NCI-H1436 (cell line): ENCODE data around the gene SLC25A21.
"Not testable (repeated sequence)": the region's sequence is repeated elsewhere in the genome, so short reads cannot be mapped to it uniquely, and the experiment has no call there.

ENCODE experiments used
- DNase-seq: peaks from one replicate; lab custom pipeline; 2025; lab: John Stamatoyannopoulos, UW

SLC25A21 gene

GRCh38 chr14:36820901-36821300 is 351.5 kb downstream of the SLC25A21 start:
- DNase-seq, result peak; percentile 13

- DNase-seq, result no peak
These were observed 352.2 kb downstream of the SLC25A21 start for GRCh38 chr14:36820111-36820709.

- no peak for DNase-seq
These were observed 353.5 kb downstream of the SLC25A21 start for GRCh38 chr14:36818794-36819384.

- no peak for DNase-seq
These were observed 354.2 kb downstream of the SLC25A21 start for GRCh38 chr14:36818246-36818645.

GRCh38 chr14:36817071-36817930 is 355.1 kb downstream of the SLC25A21 start:
- no peak for DNase-seq

- DNase-seq, result no peak
These were observed 355.9 kb downstream of the SLC25A21 start for GRCh38 chr14:36816481-36816880.

GRCh38 chr14:36814783-36815182 is 357.6 kb downstream of the SLC25A21 start:
- DNase-seq, result not testable (repeated sequence)

- no peak for DNase-seq
These were observed 362.2 kb downstream of the SLC25A21 start for GRCh38 chr14:36810209-36810608.

GRCh38 chr14:36807727-36808126 is 364.7 kb downstream of the SLC25A21 start:
- DNase-seq, result peak; percentile 78

GRCh38 chr14:36805131-36805559 is 367.3 kb downstream of the SLC25A21 start:
- DNase-seq, result no peak

GRCh38 chr14:36797634-36798033 is 374.8 kb downstream of the SLC25A21 start:
- DNase-seq, result no peak

GRCh38 chr14:36791402-36791801 is 381.0 kb downstream of the SLC25A21 start:
- no peak for DNase-seq

- peak; percentile 69 for DNase-seq
These were observed 386.9 kb downstream of the SLC25A21 start for GRCh38 chr14:36785511-36785910.

GRCh38 chr14:36784541-36784940 is 387.9 kb downstream of the SLC25A21 start:
- DNase-seq, result no peak

- DNase-seq, result no peak
These were observed 390.5 kb downstream of the SLC25A21 start for GRCh38 chr14:36781897-36782296.

- DNase-seq, result no peak
These were observed 398.8 kb downstream of the SLC25A21 start for GRCh38 chr14:36773558-36773957.

GRCh38 chr14:36773136-36773540 is 399.3 kb downstream of the SLC25A21 start:
- DNase-seq, result peak; percentile 41

- DNase-seq, result peak; percentile 76
These were observed 401.3 kb downstream of the SLC25A21 start for GRCh38 chr14:36771028-36771640.

GRCh38 chr14:36768638-36769337 is 403.6 kb downstream of the SLC25A21 start:
- no peak for DNase-seq

GRCh38 chr14:36767603-36768281 is 404.7 kb downstream of the SLC25A21 start:
- peak; percentile 72 for DNase-seq

GRCh38 chr14:36766974-36767373 is 405.4 kb downstream of the SLC25A21 start:
- no peak for DNase-seq
